KMS-11 (cell line): ENCODE measurements around the gene P4HB.

Experiments used
- H2AFZ ChIP-seq: fragments of 200-600 bp; sonication (generic); 2 replicates; pipeline ENCODE4 v1.6.1; 2016; ENCODE audit warnings: antibody characterized with exemption, mixed run types, low read depth
- H3K27ac ChIP-seq: fragments of 200-600 bp; sonication (generic); 2 replicates; pipeline ENCODE4 v1.6.1; 2016; ENCODE audit warnings: mild to moderate bottlenecking, mixed run types
- H3K27me3 ChIP-seq: fragments of 200-600 bp; sonication (generic); 2 replicates; pipeline ENCODE4 v1.6.1; 2017; ENCODE audit warnings: mild to moderate bottlenecking, low read depth, mixed run types, moderate library complexity; ENCODE audit not compliant: insufficient read depth
- H3K36me3 ChIP-seq: fragments of 200-600 bp; sonication (generic); 2 replicates; pipeline ENCODE4 v1.6.1; 2017; ENCODE audit warnings: mild to moderate bottlenecking, mixed run types; ENCODE audit not compliant: insufficient read depth
- H3K4me1 ChIP-seq: fragments of 200-600 bp; sonication (generic); 2 replicates; pipeline ENCODE4 v1.6.1; 2016; ENCODE audit warnings: mild to moderate bottlenecking, low read depth, mixed run types; ENCODE audit not compliant: poor library complexity, severe bottlenecking
- H3K4me2 ChIP-seq: fragments of 200-600 bp; sonication (generic); 2 replicates; pipeline ENCODE4 v1.7.0; 2016; ENCODE audit warnings: mild to moderate bottlenecking, mixed run types
- H3K4me3 ChIP-seq: fragments of 200-600 bp; sonication (generic); IDR thresholded peaks from 2 replicates; pipeline ENCODE4 v1.6.1; 2017; ENCODE audit warnings: low read depth, low read length, mixed read lengths; ENCODE audit not compliant: insufficient read depth
- H3K79me2 ChIP-seq: fragments of 200-600 bp; sonication (generic); 2 replicates; pipeline ENCODE4 v1.6.1; 2016; ENCODE audit warnings: low read depth, mixed run types; ENCODE audit not compliant: insufficient read depth
- H3K9ac ChIP-seq: fragments of 200-600 bp; sonication (generic); 2 replicates; pipeline ENCODE4 v1.6.1; 2016; ENCODE audit warnings: mild to moderate bottlenecking, mixed run types
- H4K20me1 ChIP-seq: fragments of 200-600 bp; sonication (generic); 2 replicates; pipeline ENCODE4 v1.6.1; 2016; ENCODE audit warnings: mild to moderate bottlenecking, mixed run types; ENCODE audit not compliant: insufficient read depth
- CTCF ChIP-seq: fragments of 200-600 bp; sonication (generic); conservative IDR thresholded peaks from 2 replicates; pipeline ENCODE4 v1.6.1; 2017; ENCODE audit warnings: low read depth, mild to moderate bottlenecking, antibody characterized with exemption, low read length, moderate library complexity, mixed read lengths

P4HB gene

GRCh38 chr17:81885454-81885853, 25.1 kb upstream of the P4HB start:
- H3K27ac ChIP-seq: no peak overlapping the region
- H2AFZ ChIP-seq: no peak overlapping the region
- H3K79me2 ChIP-seq: peaks cover 52% of the 10 kb centered on the region
- H3K27me3 ChIP-seq: no peaks in the 10 kb centered on the region
- TF ChIP-seq CTCF: no peak
- no peak overlapping the region for H3K9ac ChIP-seq
- H3K4me3 ChIP-seq: no peak overlapping the region
- no peak overlapping the region for H3K4me2 ChIP-seq
- peaks cover 47% of the 10 kb centered on the region; the same call in 1 of the 2 replicates for H3K36me3 ChIP-seq
- H4K20me1 ChIP-seq: no peaks in the 10 kb centered on the region; the same call in 1 of the 2 replicates
- H3K4me1 ChIP-seq: peaks cover 15% of the 10 kb centered on the region

- TF ChIP-seq CTCF: no peak
- no peak overlapping the region for H3K4me2 ChIP-seq
- peaks cover 47% of the 10 kb centered on the region; the same call in 1 of the 2 replicates for H3K36me3 ChIP-seq
- H3K27ac ChIP-seq: no peak overlapping the region
- H3K4me3 ChIP-seq: no peak overlapping the region
- no peak overlapping the region for H2AFZ ChIP-seq
- peaks cover 11% of the 10 kb centered on the region for H3K4me1 ChIP-seq
- H3K9ac ChIP-seq: no peak overlapping the region
- peaks cover 48% of the 10 kb centered on the region for H3K79me2 ChIP-seq
- no peaks in the 10 kb centered on the region for H4K20me1 ChIP-seq
- H3K27me3 ChIP-seq: no peaks in the 10 kb centered on the region
These were observed 24.6 kb upstream of the P4HB start for GRCh38 chr17:81884968-81885367.

- Histone ChIP-seq H3K4me3 (no peak overlapping the region), H3K27ac (no peak overlapping the region), H3K9ac (no peak overlapping the region), H2AFZ (no peak overlapping the region), H3K27me3 (no peaks in the 10 kb centered on the region), H3K4me1 (peaks cover 6% of the 10 kb centered on the region), H3K4me2 (no peak overlapping the region), H3K79me2 (peaks cover 43% of the 10 kb centered on the region), H4K20me1 (no peaks in the 10 kb centered on the region), H3K36me3 (peaks cover 45% of the 10 kb centered on the region; the same call in 1 of the 2 replicates)
- no peak for TF ChIP-seq CTCF
These were observed 24.2 kb upstream of the P4HB start for GRCh38 chr17:81884520-81884919.

GRCh38 chr17:81879121-81879520, 18.8 kb upstream of the P4HB start:
- no peak overlapping the region for H3K4me2 ChIP-seq
- no peak overlapping the region for H3K9ac ChIP-seq
- peaks cover 11% of the 10 kb centered on the region; the same call in 1 of the 2 replicates for H3K79me2 ChIP-seq
- H4K20me1 ChIP-seq: no peaks in the 10 kb centered on the region
- no peaks in the 10 kb centered on the region for H3K27me3 ChIP-seq
- H3K4me1 ChIP-seq: no peaks in the 10 kb centered on the region
- peaks cover 17% of the 10 kb centered on the region; the same call in 1 of the 2 replicates for H3K36me3 ChIP-seq
- no peak overlapping the region for H2AFZ ChIP-seq
- no peak overlapping the region for H3K4me3 ChIP-seq
- H3K27ac ChIP-seq: no peak overlapping the region
- no peak for TF ChIP-seq CTCF
